SK-N-MC (cell line): Measurements from ENCODE around the gene KRT25.

Experiments used
- EZH2 ChIP-seq: fragments of 200-600 bp; sonication (generic); IDR thresholded peaks from one replicate; pipeline ENCODE4 v1.6.1; 2017; ENCODE audit warnings: antibody characterized with exemption
- FOXP2 ChIP-seq: optimal IDR thresholded peaks from 2 replicates; pipeline ENCODE3; 2011; ENCODE audit warnings: mild to moderate bottlenecking, moderate library complexity; ENCODE audit not compliant: insufficient read depth; ENCODE audit errors: extremely low read length, control extremely low read depth
- POLR2AphosphoS5 ChIP-seq: IDR thresholded peaks from 2 replicates; pipeline ENCODE4 v1.6.1; 2012; ENCODE audit warnings: mild to moderate bottlenecking, low read depth, low read length, borderline replicate concordance

GRCh38 chr17:40800381-40800780, 45.2 kb upstream of the KRT25 start:
- TF ChIP-seq EZH2: no peak
- no peak for TF ChIP-seq POLR2AphosphoS5
- TF ChIP-seq FOXP2: no peak
